A549 (cell line): ENCODE results near the gene CD34. TPM values are rescaled to one million over a fixed set of nuclear protein-coding genes. Genes with fewer than 3 reads are reported as not detected.

Experiments used
- ATAC-seq, 2 experiments: fragments of 200-7000 bp in 1 of 2; fragments of >200 bp in 1 of 2; cut with Nextera tagmentation in 1 of 2; cut with Tn5 transposase in 1 of 2; 3 replicates each; pipeline versions ENCODE4 v1.8.0 to v1.9.1; 2018 to 2020; ENCODE audit warnings: mild to moderate bottlenecking in 1 of 2, moderate library complexity in 1 of 2
- CTCF ChIA-PET: fragments of 300-600 bp; sonication (Branson Sonifier 250); formaldehyde crosslinking; extraction: SDS; loops from one replicate; lab custom pipeline; 2021; ENCODE audit warnings: antibody characterized with exemption, inconsistent platforms; lab: Yijun Ruan, JAX
- POLR2A ChIA-PET: fragments of 350-600 bp; formaldehyde crosslinking; extraction: SDS; loops from one replicate; lab custom pipeline; 2021; ENCODE audit warnings: antibody characterized with exemption, inconsistent platforms; lab: Yijun Ruan, JAX
- DNase-seq, 2 experiments: peaks; one replicate each; pipeline versions ENCODE4 v3.0.0 to v3.0.0-alpha.2; 2011 to 2016; ENCODE audit warnings: low read depth in 1 of 2, low spot score in 1 of 2
- FAIRE-seq: peaks from 2 replicates; lab custom pipeline; 2011; peaks lifted over from hg19 to GRCh38; lab: Jason Lieb, UNC
- H3K27ac ChIP-seq, 2 experiments: fragments of >200 bp; sonication (Bioruptor Twin); formaldehyde crosslinking; 3 replicates each; pipeline ENCODE4 v1.5.1; 2016 to 2017
- H3K4me1 ChIP-seq: fragments of >200 bp; sonication (Bioruptor Twin); formaldehyde crosslinking; 3 replicates; pipeline ENCODE4 v1.6.1; 2016
- H3K4me2 ChIP-seq: fragments of >200 bp; sonication (Bioruptor Twin); formaldehyde crosslinking; 3 replicates; pipeline ENCODE4 v1.6.1; 2016
- H3K4me3 ChIP-seq: fragments of >200 bp; sonication (Bioruptor Twin); formaldehyde crosslinking; 3 replicates; pipeline ENCODE4 v1.5.1; 2016
- H3K9me3 ChIP-seq: fragments of >200 bp; sonication (Bioruptor Twin); formaldehyde crosslinking; 3 replicates; pipeline ENCODE4 v1.6.1; 2016
- ATOH8 ChIP-seq: fragments of 250-450 bp; sonication (Bioruptor Pico); IDR thresholded peaks from 2 replicates; pipeline ENCODE4 v1.5.0; 2020; ENCODE audit warnings: low read depth, mild to moderate bottlenecking, moderate library complexity
- CTCF ChIP-seq: fragments of >200 bp; sonication (Bioruptor Twin); formaldehyde crosslinking; IDR thresholded peaks from 3 replicates; pipeline ENCODE4 v1.5.1; 2016
- EHF ChIP-seq: fragments of 250-450 bp; sonication (Bioruptor Pico); IDR thresholded peaks from 2 replicates; pipeline ENCODE4 v1.5.0; 2020; ENCODE audit warnings: mild to moderate bottlenecking
- EHMT2 ChIP-seq: fragments of 200-600 bp; sonication (generic); IDR thresholded peaks from 2 replicates; pipeline ENCODE4 v1.6.1; 2016; ENCODE audit warnings: antibody characterized with exemption, low read depth, mild to moderate bottlenecking, moderate library complexity
- EP300 ChIP-seq, 2 experiments: fragments of >200 bp; sonication (Bioruptor Twin); formaldehyde crosslinking; IDR thresholded peaks; 2 replicates in 1 of 2; 3 replicates in 1 of 2; pipeline ENCODE4 v1.6.1; 2016 to 2017
- FOSB ChIP-seq: fragments of 250-450 bp; sonication (Bioruptor Pico); IDR thresholded peaks from 2 replicates; pipeline ENCODE4 v1.5.0; 2020; ENCODE audit warnings: mild to moderate bottlenecking, moderate library complexity
- FOSL2 ChIP-seq, 2 experiments: fragments of 450-650 bp in 1 of 2; fragments of >200 bp in 1 of 2; sonication (Bioruptor Twin) in 1 of 2; formaldehyde crosslinking; IDR thresholded peaks; 2 replicates each; pipeline versions ENCODE4 v1.5.0 to v1.6.1; 2016 to 2020; ENCODE audit warnings: mild to moderate bottlenecking in 1 of 2, moderate library complexity in 1 of 2
- GATA3 ChIP-seq: IDR thresholded peaks from 2 replicates; pipeline ENCODE4 v1.6.1; 2012; ENCODE audit warnings: borderline replicate concordance
- HDAC2 ChIP-seq: fragments of 200-600 bp; sonication (generic); IDR thresholded peaks from 2 replicates; pipeline ENCODE4 v1.6.1; 2016
- HES2 ChIP-seq: fragments of >200 bp; sonication (Bioruptor Twin); formaldehyde crosslinking; IDR thresholded peaks from 2 replicates; pipeline ENCODE4 v1.6.1; 2016
- HOXA7 ChIP-seq: fragments of 250-450 bp; sonication (Bioruptor Pico); IDR thresholded peaks from 2 replicates; pipeline ENCODE4 v1.5.0; 2020; ENCODE audit warnings: mild to moderate bottlenecking, moderate library complexity
- KDM5A ChIP-seq: fragments of 200-600 bp; sonication (generic); IDR thresholded peaks from 2 replicates; pipeline ENCODE4 v1.6.1; 2016; ENCODE audit warnings: antibody characterized with exemption, mild to moderate bottlenecking
- MAX ChIP-seq: IDR thresholded peaks from 2 replicates; pipeline ENCODE4 v1.6.1; 2012
- NR3C1 ChIP-seq: fragments of >200 bp; sonication (Bioruptor Twin); formaldehyde crosslinking; IDR thresholded peaks from 3 replicates; pipeline ENCODE4 v1.6.1; 2017
- PHF8 ChIP-seq: fragments of 200-600 bp; sonication (generic); IDR thresholded peaks from 2 replicates; pipeline ENCODE4 v1.6.1; 2016; ENCODE audit warnings: low read depth, mild to moderate bottlenecking, antibody characterized with exemption, moderate library complexity, borderline replicate concordance
- POLR2AphosphoS2 ChIP-seq: conservative IDR thresholded peaks from 2 replicates; pipeline ENCODE4 v1.6.1; 2012; ENCODE audit warnings: low read length, improper control_type of control experiment, inconsistent platforms
- RAD21 ChIP-seq, 2 experiments: fragments of >200 bp in 1 of 2; sonication (Bioruptor Twin) in 1 of 2; formaldehyde crosslinking in 1 of 2; IDR thresholded peaks in 1 of 2; conservative IDR thresholded peaks in 1 of 2; 2 replicates in 1 of 2; 3 replicates in 1 of 2; pipeline ENCODE4 v1.6.1; 2012 to 2018; ENCODE audit warnings: inconsistent platforms in 1 of 2
- RFX5 ChIP-seq: fragments of 450-650 bp; IDR thresholded peaks from 2 replicates; pipeline ENCODE4 v1.7.1; 2014; ENCODE audit warnings: antibody characterized with exemption, mild to moderate bottlenecking, moderate library complexity
- SMC3 ChIP-seq: fragments of >200 bp; sonication (Bioruptor Twin); formaldehyde crosslinking; IDR thresholded peaks from 3 replicates; pipeline ENCODE4 v1.6.1; 2018; ENCODE audit warnings: inconsistent platforms
- TP53 ChIP-seq: fragments of 250-450 bp; sonication (Bioruptor Pico); IDR thresholded peaks from 2 replicates; pipeline ENCODE4 v1.5.0; 2021; ENCODE audit warnings: mild to moderate bottlenecking, moderate library complexity
- ZNF302 ChIP-seq: fragments of 250-450 bp; sonication (Bioruptor Pico); IDR thresholded peaks from 2 replicates; pipeline ENCODE4 v1.9.0; 2021; ENCODE audit warnings: inconsistent platforms, mild to moderate bottlenecking, moderate library complexity
- ZSCAN20 ChIP-seq: fragments of 250-450 bp; sonication (Bioruptor Pico); IDR thresholded peaks from 2 replicates; pipeline ENCODE4 v1.8.0; 2022; ENCODE audit warnings: mild to moderate bottlenecking, moderate library complexity
- WGBS: methylation state at CpG from one replicate; pipeline ENCODE4 v1.1.6; 2017; ENCODE audit errors: missing lambda C conversion rate; 5-methylcytosine and 5-hydroxymethylcytosine counted together
- polyA plus RNA-seq, 4 experiments: library from polyadenylated mRNA; depleted of rRNA in 3 of 4; stranded (reverse); fragments of >200 nt; fragmentation: RNase III in 1 of 4; extraction: RNeasy Plus Mini Kit Qiagen cat#74134 plus additional on column Dnase treatment in 1 of 4; gene quantifications; 2 replicates in 3 of 4; 3 replicates in 1 of 4; pipeline ENCODE4 v1.2.3, GENCODE V29; 2011 to 2017

CD34 gene
- polyA plus RNA-seq, 2 of the 4 experiments (the other 2 are of a cell fraction) = 0.05 TPM; not detected in 1

- no peak overlapping the region for H3K4me2 ChIP-seq
- ChIA-PET CTCF (interaction anchor here (1.8 to 8.4 kb wide), 4 partner anchors 13 to 65 kb away, joined by 8 to 108 read pairs (median 46); no protein-coding TSS in a partner anchor), POLR2A (no interaction called here)
- ATAC-seq = no peak
- H3K27ac ChIP-seq = no peak overlapping the region
- DNase-seq = no peak
- H3K9me3 ChIP-seq = no peaks in the 10 kb centered on the region
- no peaks in the 10 kb centered on the region for H3K4me1 ChIP-seq
- TF ChIP-seq GATA3 (no peak), CTCF (no peak)
- no peak for FAIRE-seq
- H3K4me3 ChIP-seq = no peak overlapping the region
- WGBS = 37% methylated on average over 3 of the region's 3 CpGs
Observed at GRCh38 chr1:207898836-207899235, 12.1 kb downstream of the CD34 start.

GRCh38 chr1:207898260-207898659, 12.7 kb downstream of the CD34 start:
- FAIRE-seq = no peak
- H3K9me3 ChIP-seq = no peaks in the 10 kb centered on the region
- POLR2A ChIA-PET = no interaction called here

GRCh38 chr1:207897188-207897587, 13.7 kb downstream of the CD34 start:
- Histone ChIP-seq H3K4me3 (no peak overlapping the region), H3K4me2 (no peak overlapping the region), H3K9me3 (no peaks in the 10 kb centered on the region), H3K27ac (no peak overlapping the region), H3K4me1 (no peaks in the 10 kb centered on the region)
- no peak for FAIRE-seq
- ChIA-PET CTCF (interaction anchor here (0.6 to 8.4 kb wide), 20 partner anchors 11 to 116 kb away, joined by 3 to 108 read pairs (median 4); no protein-coding TSS in a partner anchor), POLR2A (interaction anchor here (0.5 to 1.1 kb wide), 3 partner anchors 10 to 253 kb away, joined by 3 to 9 read pairs (median 7); no protein-coding TSS in a partner anchor)
- no peak for DNase-seq
- ATAC-seq = peak; percentile 40 to 45; a peak in 3 of 6 replicates
- 6% methylated on average over 2 of the region's 2 CpGs for WGBS
- no peak for TF ChIP-seq NR3C1
- no peak for TF ChIP-seq HDAC2
- no peak for TF ChIP-seq EP300 (IDR thresholded peaks at IDR 0.05)
- peak; percentile 60 for TF ChIP-seq CTCF
- TF ChIP-seq ZSCAN20 (CRISPR knock-in tag) = no peak
- TF ChIP-seq KDM5A = no peak
- TF ChIP-seq SMC3 = peak; percentile 71
- peak; percentile 48 to 58 for TF ChIP-seq RAD21 (conservative IDR thresholded peaks at IDR 0.05 in 1 of 2, IDR thresholded peaks at IDR 0.05 in 1 of 2)

More at GRCh38 chr1:207898260-207898659, 12.7 kb downstream of the CD34 start:
- ATAC-seq = no peak
- TF ChIP-seq CTCF (no peak), PHF8 (no peak), EHF (CRISPR knock-in tag) (no peak), FOSB (no peak), ATOH8 (CRISPR knock-in tag) (no peak), FOSL2 (IDR thresholded peaks at IDR 0.05) (no peak), FOSL2 (CRISPR knock-in tag; IDR thresholded peaks at IDR 0.05) (no peak), HES2 (no peak), ZNF302 (no peak), HOXA7 (CRISPR knock-in tag) (no peak), SMC3 (no peak), RFX5 (no peak), TP53 (CRISPR knock-in tag) (no peak), POLR2AphosphoS2 (no peak), GATA3 (no peak), EHMT2 (no peak), MAX (no peak)
- H3K4me2 ChIP-seq = no peak overlapping the region
- DNase-seq = no peak
- no peak overlapping the region for H3K4me3 ChIP-seq
- no peak overlapping the region for H3K27ac ChIP-seq
- WGBS = 29% methylated on average over 2 of the region's 2 CpGs
- CTCF ChIA-PET = interaction anchor here (1.4 to 8.4 kb wide), 7 partner anchors 12 to 74 kb away, joined by 3 to 108 read pairs (median 8); no protein-coding TSS in a partner anchor
- no peaks in the 10 kb centered on the region for H3K4me1 ChIP-seq
